NCI-H2081 (cell line): Measurements from ENCODE around the gene KMT5B.

Experiments
- DNase-seq, 2 experiments: peaks; one replicate each; lab custom pipeline; 2025; lab: John Stamatoyannopoulos, UW

The KMT5B gene

GRCh38 chr11:68215524-68216170 lies 2.6 kb upstream of the KMT5B start:
- DNase-seq, result no peak

- no peak for DNase-seq
These were observed 2.0 kb upstream of the KMT5B start for GRCh38 chr11:68215087-68215445.

- no peak for DNase-seq
These were observed 1.3 kb upstream of the KMT5B start for GRCh38 chr11:68214173-68215086.

DNA sequence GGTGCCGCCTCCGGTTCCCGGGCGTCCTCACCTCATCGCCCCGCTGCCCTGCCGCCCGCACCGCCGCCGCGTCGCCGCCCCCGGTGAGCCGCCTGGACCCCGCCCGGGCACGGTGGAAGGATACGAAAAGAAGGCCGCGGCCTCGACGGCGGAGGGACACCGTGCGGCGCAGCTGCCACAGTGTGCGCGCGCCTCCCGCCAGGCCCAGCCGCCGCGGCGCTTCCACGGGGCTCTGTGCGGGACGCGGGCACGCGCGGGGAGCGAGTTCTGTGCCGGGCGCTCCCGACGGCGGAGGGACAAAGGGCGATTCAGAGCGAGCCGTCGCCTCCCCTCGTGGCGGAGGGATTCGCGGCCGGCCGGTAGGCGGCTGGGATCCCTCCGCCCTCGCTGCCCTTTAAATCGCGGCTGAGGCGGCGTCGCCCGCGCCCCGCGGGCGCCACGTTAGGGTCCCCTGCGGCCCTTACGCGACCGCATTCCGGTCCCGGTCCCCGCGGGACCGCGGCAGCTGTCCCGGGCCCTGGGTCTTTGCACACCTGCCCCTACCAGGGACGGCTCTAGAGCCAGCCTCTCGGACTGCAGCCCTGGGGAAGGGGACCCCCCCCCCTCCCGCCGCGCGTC lies 568 bp upstream of the KMT5B start:
- peak; percentile 91 to 95 for DNase-seq

DNA sequence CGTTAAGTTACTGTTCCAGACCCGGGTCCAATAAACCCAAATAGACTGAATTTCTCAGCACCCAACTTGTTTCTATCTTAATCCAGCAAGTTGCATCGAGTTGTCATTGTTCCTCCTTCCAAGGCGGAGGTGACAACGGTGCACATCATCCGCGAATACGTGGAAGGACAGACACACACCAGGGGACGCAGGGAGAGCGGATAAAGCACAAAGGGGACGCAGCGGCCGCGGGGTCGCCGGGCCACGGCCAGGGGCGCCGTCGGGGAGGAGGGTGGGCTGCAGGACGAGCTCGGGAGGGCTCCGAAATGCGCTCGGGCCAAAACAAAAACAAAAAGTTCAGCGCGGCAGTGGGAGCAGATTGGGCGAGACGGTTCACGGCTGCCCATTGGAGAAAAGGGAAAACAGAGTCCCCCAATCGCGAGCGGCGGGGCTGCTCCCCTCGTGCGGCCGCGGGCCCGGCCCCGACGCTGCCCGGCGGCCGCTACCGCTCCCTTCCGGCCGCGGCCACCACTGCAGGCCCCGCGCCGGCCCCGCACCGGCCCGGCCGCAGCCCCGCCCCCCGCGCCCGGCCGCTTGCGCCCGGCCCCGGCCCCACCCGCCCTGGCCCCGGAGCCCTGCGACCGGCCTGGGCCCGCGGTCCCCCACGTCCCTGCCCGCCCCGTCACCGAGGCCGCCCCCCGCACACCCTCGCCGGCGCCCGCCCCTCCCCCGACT lies 518 bp downstream of the KMT5B start:
- DNase-seq, result peak; percentile 33 to 58

DNA sequence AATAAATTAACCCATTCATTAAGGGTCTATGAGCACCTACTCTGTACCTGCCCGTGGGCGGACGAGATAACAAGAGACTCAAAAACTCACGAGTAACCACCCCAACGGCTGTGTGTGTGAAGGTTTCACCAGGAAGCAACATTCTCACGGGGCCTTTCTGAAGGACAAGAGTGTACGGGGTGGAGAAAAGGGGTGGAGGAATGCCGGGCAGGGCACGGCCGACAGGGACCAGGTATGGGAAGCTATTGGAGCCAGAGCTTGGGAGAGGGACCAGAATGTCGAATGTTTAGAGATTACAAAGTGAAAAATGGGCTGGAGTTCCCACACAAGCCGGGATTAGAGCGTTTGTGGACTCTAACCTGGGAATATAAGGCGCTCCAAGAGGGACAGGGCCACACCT lies 1.6 kb downstream of the KMT5B start:
- DNase-seq, result no peak

DNA sequence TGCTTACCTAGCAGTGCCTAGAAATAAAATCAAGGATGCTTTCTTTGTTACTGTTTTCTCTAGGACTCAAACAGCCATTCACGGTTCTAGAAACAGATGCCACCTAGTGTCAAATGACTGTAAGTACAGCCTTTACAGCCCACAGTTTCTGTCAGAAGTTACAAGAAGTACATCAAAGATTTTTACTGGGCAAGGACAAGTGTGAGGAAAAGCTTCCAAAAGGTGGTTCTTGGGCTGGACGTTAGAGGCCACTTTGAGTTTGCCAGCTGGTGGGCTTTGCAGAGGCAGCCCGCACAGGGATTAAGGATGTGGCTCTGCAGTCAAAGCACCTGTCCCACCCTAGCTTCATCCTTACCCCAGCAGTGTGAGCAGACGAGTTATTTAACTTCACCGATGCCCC lies 6.9 kb downstream of the KMT5B start:
- DNase-seq, result peak; percentile 40 to 47

DNA sequence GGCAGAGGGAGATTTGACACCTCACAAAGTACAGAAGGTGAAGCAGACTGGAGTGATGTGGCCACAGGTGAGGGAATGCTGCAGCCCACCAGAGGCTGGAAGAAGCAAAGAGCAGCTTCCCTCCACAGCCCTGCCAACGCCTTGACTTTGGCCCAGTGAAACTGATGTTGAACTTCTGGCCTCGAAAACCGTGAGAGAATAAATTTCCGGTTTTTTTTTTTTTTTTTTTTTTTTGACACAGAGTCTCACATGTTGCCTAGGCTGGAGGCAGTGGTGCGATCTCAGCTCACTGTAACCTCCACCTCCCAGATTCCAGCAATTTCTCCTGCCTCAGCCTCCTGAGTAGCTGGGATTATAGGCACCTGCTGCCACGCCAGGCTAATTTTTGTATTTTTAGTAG lies 8.7 kb downstream of the KMT5B start:
- DNase-seq, result no peak

DNA sequence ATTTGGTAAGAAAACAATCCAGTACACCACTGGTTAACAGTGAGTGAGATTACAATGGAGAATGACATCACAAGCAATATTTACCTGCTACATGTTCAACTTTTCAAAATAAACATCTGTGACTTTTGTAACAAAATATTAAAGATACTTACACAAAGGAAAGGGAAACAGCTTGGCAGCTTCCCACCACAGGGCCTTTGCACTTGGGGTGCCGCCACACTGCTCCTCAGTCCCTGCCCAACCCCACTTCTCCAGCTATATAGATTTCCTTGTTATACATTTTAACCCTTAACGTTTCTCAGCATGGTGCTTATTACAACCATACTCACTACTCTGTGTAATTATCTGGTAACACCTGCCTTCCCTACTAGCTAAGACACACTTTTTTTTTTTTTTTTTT lies 10.9 kb downstream of the KMT5B start:
- peak in 1 of 2 experiments; percentile 14 for DNase-seq

- DNase-seq, result no peak
These were observed 11.6 kb downstream of the KMT5B start for GRCh38 chr11:68201492-68201891.

- DNase-seq, result no peak
These were observed 12.5 kb downstream of the KMT5B start for GRCh38 chr11:68200639-68201038.

GRCh38 chr11:68199295-68199987 lies 13.7 kb downstream of the KMT5B start:
- DNase-seq, result no peak

DNA sequence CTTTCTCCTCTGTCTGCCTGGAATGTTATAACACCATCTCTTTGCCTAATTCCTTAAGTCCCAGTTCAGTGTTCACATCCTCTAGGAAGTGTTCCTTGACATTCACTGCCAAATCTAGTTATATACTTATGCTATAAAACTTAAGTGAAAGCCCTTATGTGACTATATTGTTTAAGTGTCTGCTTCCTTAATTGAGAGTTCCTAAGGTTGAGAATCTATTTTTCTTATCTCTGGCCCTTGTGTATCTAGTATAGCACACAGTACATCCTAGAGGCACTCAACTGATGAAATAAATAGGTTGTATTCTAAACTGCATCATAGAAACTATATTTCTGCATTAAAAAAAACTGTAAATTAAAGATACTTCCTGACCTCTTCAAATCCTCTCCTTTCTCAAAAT lies 16.9 kb downstream of the KMT5B start:
- DNase-seq, result no peak

DNA sequence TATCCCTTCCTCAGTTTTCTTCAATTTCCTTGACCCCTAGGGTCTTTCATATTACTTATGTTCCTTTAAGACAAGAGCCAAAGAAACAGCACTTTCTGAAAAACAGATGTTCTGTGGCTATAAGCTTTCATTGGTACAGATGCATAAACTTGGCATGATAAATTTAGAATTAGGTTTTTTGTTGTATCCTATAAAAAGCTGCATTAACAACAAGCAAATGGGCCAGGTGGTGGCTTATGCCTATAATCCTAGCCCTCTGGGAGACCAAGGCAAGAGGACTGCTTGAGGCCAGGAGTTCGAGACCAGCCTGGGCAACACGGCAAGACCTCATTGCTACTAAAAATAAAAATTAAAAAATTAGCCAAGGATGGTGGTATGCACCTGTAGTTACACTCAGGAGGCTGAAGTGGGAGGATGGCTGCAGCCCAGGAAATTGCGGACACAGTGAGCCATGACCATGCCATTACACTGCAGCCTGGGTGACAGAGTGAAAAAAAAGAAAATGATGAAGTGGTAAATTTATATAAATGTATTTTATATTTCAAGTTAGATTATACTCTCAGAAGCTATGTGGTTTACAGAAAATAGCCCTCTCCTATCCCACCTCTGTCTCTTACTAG lies 18.3 kb downstream of the KMT5B start:
- no peak for DNase-seq

GRCh38 chr11:68193018-68193417 lies 20.1 kb downstream of the KMT5B start:
- DNase-seq, result no peak

DNA sequence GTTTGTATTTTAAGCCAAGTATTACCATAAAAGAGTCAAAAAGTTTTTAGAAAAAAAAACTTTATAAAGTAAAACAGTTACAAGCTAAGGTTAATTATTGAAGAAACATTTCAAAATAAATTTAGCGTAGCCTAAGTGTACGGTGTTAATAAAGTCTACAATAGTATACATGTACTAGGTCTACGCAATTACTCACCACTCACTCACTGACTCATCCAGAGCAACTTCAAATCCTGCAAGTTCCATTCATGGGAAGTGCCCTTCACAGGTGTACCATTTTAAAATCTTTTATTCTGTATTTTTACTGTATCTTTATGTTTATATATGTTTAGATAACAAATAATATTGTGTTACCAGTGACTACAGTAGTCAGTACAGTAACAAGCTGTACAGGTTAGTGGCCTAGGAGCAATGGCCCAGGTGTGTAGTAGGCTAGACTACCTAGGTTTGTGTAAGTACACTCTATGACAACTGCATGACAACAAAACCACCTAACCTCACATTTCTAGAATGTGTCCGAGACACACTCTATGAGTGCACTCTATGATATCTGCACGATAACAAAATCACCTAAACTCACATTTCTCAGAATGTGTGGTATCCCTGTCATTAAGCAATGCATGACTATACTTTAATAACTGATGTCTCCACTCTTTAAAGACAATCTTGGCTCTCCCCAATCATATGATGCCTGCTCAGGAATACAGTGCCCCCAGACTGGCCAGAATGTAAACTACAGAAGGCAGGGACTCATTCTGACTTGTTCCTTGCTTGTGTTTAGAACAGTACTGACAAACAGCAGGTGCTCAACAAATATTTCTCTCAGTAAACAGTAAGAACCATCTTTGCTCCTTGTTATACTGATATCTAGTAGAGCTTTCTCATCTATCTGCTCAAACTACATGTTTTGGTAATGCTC lies 21.2 kb downstream of the KMT5B start:
- no peak for DNase-seq

GRCh38 chr11:68189888-68190287 lies 23.2 kb downstream of the KMT5B start:
- no peak for DNase-seq

DNA sequence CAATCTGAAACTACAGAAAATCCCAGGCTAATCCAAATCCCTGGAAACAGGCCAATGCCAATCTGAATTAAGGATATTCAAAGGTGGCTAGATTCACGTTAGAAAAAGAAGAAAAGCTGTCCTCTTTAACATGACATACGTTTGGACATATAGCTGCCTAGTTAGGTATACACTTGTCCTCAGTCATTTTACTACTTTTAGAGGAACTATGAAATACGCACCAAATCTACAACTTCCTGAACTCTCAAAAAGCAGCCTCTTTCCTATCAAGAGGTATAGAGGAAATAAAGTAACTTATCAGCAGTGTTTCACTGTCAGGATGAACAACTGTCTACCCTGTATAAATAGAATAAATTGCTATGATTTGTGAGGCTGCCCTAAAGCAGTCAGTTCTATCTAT lies 24.0 kb downstream of the KMT5B start:
- DNase-seq, result no peak

GRCh38 chr11:68186061-68186460 lies 27.0 kb downstream of the KMT5B start:
- DNase-seq, result no peak

- no peak for DNase-seq
These were observed 31.2 kb downstream of the KMT5B start for GRCh38 chr11:68181719-68182451.
